ENCODE measurements around the gene CLGN. TPM values are rescaled to one million over a fixed set of nuclear protein-coding genes. Genes with fewer than 3 reads are reported as not detected.
A peak's percentile ranks its signal among the peaks of the same experiment; 100 is the strongest.

Gene CLGN
- total RNA-seq, 3 donors from 2014 or later (not counting 1 experiment from before 2014, with no cell fraction given), result not detected

- Mint-ChIP-seq H3K36me3 (no peaks in the 10 kb centered on the region), H3K4me1 (peaks cover 0 to 5% of the 10 kb centered on the region in 2 donors), H3K4me3 (no peak overlapping the region), H3K27me3 (ENCODE audit: low read depth in 2 of 2) (peaks cover 3 to 38% of the 10 kb centered on the region in 2 donors), H3K9me3 (no peaks in the 10 kb centered on the region), H3K27ac (no peak overlapping the region)
- Histone ChIP-seq H3K4me1 (ENCODE audit: control insufficient read depth, insufficient read depth, low read length) (no peaks in the 10 kb centered on the region), H3K36me3 (ENCODE audit: control insufficient read depth, insufficient read depth, low read length) (no peaks in the 10 kb centered on the region), H3K27me3 (ENCODE audit: control insufficient read depth, insufficient read depth, low read length) (no peaks in the 10 kb centered on the region), H3K9me3 (ENCODE audit: control insufficient read depth, insufficient read depth, low read length) (no peaks in the 10 kb centered on the region), H3K4me3 (ENCODE audit: low read length) (no peak overlapping the region), H3K27ac (ENCODE audit: low read length) (no peak overlapping the region)
- DNase-seq, result peak; percentile 50 to 88
- peak; percentile 79 to 92 (median 86) for ATAC-seq
- intact Hi-C loops (cut with micrococcal nuclease), result loop anchor here (1.0 to 2.0 kb wide), 2 partner anchors 347 to 491 kb away; no protein-coding TSS in a partner anchor
- TF ChIP-seq CTCF (IDR thresholded peaks at IDR 0.05), result peak; percentile 92
- WGBS (ENCODE audit: insufficient coverage), result 39% methylated on average over 7 of the region's 7 CpGs
Measured at GRCh38 chr4:140359562-140360427, 67.7 kb downstream of the CLGN start.

GRCh38 chr4:140358281-140358680 is 69.2 kb downstream of the CLGN start:
- Mint-ChIP-seq H3K4me3 (no peak overlapping the region), H3K4me1 (peaks cover 0 to 10% of the 10 kb centered on the region in 2 donors), H3K27ac (no peak overlapping the region), H3K9me3 (no peaks in the 10 kb centered on the region), H3K36me3 (no peaks in the 10 kb centered on the region), H3K27me3 (ENCODE audit: low read depth in 2 of 2) (peaks cover 3 to 33% of the 10 kb centered on the region in 2 donors)
- ATAC-seq (no peak), DNase-seq (no peak)
- H3K4me3 ChIP-seq (ENCODE audit: low read length), result no peak overlapping the region
- WGBS (ENCODE audit: insufficient coverage), result no CpG with 5 or more reads among the region's 1 CpG
- no peak overlapping the region for H3K27ac ChIP-seq (ENCODE audit: low read length)
- H3K27me3 ChIP-seq (ENCODE audit: control insufficient read depth, insufficient read depth, low read length), result no peaks in the 10 kb centered on the region
- H3K9me3 ChIP-seq (ENCODE audit: control insufficient read depth, insufficient read depth, low read length), result no peaks in the 10 kb centered on the region
- intact Hi-C loops (cut with micrococcal nuclease), result no loop called here
- no peaks in the 10 kb centered on the region for H3K36me3 ChIP-seq (ENCODE audit: control insufficient read depth, insufficient read depth, low read length)
- no peak for TF ChIP-seq CTCF (IDR thresholded peaks at IDR 0.05)
- no peaks in the 10 kb centered on the region for H3K4me1 ChIP-seq (ENCODE audit: control insufficient read depth, insufficient read depth, low read length)

- WGBS (ENCODE audit: insufficient coverage), result 54% methylated on average over 2 of the region's 3 CpGs
- no peak overlapping the region for H3K4me3 Mint-ChIP-seq
- H3K4me1 Mint-ChIP-seq, result peaks cover 0 to 10% of the 10 kb centered on the region in 2 donors
- no peak overlapping the region for H3K27ac Mint-ChIP-seq
- Histone ChIP-seq H3K4me3 (ENCODE audit: low read length) (no peak overlapping the region), H3K4me1 (ENCODE audit: control insufficient read depth, insufficient read depth, low read length) (no peaks in the 10 kb centered on the region), H3K27me3 (ENCODE audit: control insufficient read depth, insufficient read depth, low read length) (no peaks in the 10 kb centered on the region), H3K36me3 (ENCODE audit: control insufficient read depth, insufficient read depth, low read length) (no peaks in the 10 kb centered on the region), H3K27ac (ENCODE audit: low read length) (no peak overlapping the region), H3K9me3 (ENCODE audit: control insufficient read depth, insufficient read depth, low read length) (no peaks in the 10 kb centered on the region)
- intact Hi-C loops (cut with micrococcal nuclease), result no loop called here
- H3K36me3 Mint-ChIP-seq, result no peaks in the 10 kb centered on the region
- TF ChIP-seq CTCF (IDR thresholded peaks at IDR 0.05), result no peak
- no peaks in the 10 kb centered on the region for H3K9me3 Mint-ChIP-seq
- no peak for DNase-seq
- no peak for ATAC-seq
- peaks cover 3 to 33% of the 10 kb centered on the region in 2 donors for H3K27me3 Mint-ChIP-seq (ENCODE audit: low read depth in 2 of 2)
Measured at GRCh38 chr4:140357868-140358267, 69.6 kb downstream of the CLGN start.
